Stimulated activated CD8-positive, alpha-beta memory T cell treated with anti-CD3 and anti-CD28 coated beads, Interleukin-7, amount 100 ng/mL, for 48 hours (primary cell): Measurements from ENCODE around the gene P2RY13.

Experiments
- DNase-seq, 2 donors: peaks; one replicate each; pipeline ENCODE4 v3.0.0-alpha.2; 2020; ENCODE audit warnings: low read depth in 1 of 2; ENCODE audit errors: extremely low read depth in 1 of 2

Gene P2RY13

GRCh38 chr3:151329363-151329762 lies at the start of gene P2RY13:
Gene P2RY13 (minus strand): TSS chr3:151329549. CDS start chr3:151329528, 21 bp downstream.
- no peak for DNase-seq

- no peak for DNase-seq
These were observed 48.5 kb upstream of the P2RY13 start for GRCh38 chr3:151377768-151378385.

- DNase-seq, result no peak
These were observed 42.9 kb upstream of the P2RY13 start for GRCh38 chr3:151372063-151372820.

GRCh38 chr3:151371526-151371925 lies 42.2 kb upstream of the P2RY13 start:
- DNase-seq, result no peak

- DNase-seq, result no peak
These were observed 38.1 kb upstream of the P2RY13 start for GRCh38 chr3:151367448-151367847.

- no peak for DNase-seq
These were observed 37.6 kb upstream of the P2RY13 start for GRCh38 chr3:151366993-151367392.

- no peak for DNase-seq
These were observed 33.4 kb upstream of the P2RY13 start for GRCh38 chr3:151362751-151363174.

GRCh38 chr3:151357463-151357850 lies 28.1 kb upstream of the P2RY13 start:
- no peak for DNase-seq

- DNase-seq, result no peak
These were observed 27.6 kb upstream of the P2RY13 start for GRCh38 chr3:151356794-151357462.

GRCh38 chr3:151351648-151352047 lies 22.3 kb upstream of the P2RY13 start:
- DNase-seq, result no peak

- DNase-seq, result no peak
These were observed 21.9 kb upstream of the P2RY13 start for GRCh38 chr3:151351219-151351618.

GRCh38 chr3:151350656-151351055 lies 21.3 kb upstream of the P2RY13 start:
- DNase-seq, result no peak

GRCh38 chr3:151347432-151347831 lies 18.1 kb upstream of the P2RY13 start:
- no peak for DNase-seq

- no peak for DNase-seq
These were observed 16.9 kb upstream of the P2RY13 start for GRCh38 chr3:151346292-151346691.

- no peak for DNase-seq
These were observed 16.5 kb upstream of the P2RY13 start for GRCh38 chr3:151345859-151346258.

- no peak for DNase-seq
These were observed 2.3 kb upstream of the P2RY13 start for GRCh38 chr3:151331696-151332095.

GRCh38 chr3:151330899-151331298 lies 1.6 kb upstream of the P2RY13 start:
- DNase-seq, result no peak

GRCh38 chr3:151330379-151330778 lies 1.0 kb upstream of the P2RY13 start:
- no peak for DNase-seq

- DNase-seq, result peak in 1 of 2 donors; percentile 23
These were observed 902 bp downstream of the P2RY13 start for GRCh38 chr3:151328298-151328995.

- no peak for DNase-seq
These were observed 1.7 kb downstream of the P2RY13 start for GRCh38 chr3:151327571-151328198.

- no peak for DNase-seq
These were observed 6.8 kb downstream of the P2RY13 start for GRCh38 chr3:151322511-151322910.
